Stimulated activated CD8-positive, alpha-beta memory T cell treated with anti-CD3 and anti-CD28 coated beads, Interleukin-7, amount 100 ng/mL, for 24 hours (primary cell): ENCODE data around the gene LRRC23.

ENCODE experiments used
- DNase-seq: peaks from one replicate; pipeline ENCODE4 v3.0.0-alpha.2; 2020; ENCODE audit warnings: low read depth

Gene LRRC23

DNA sequence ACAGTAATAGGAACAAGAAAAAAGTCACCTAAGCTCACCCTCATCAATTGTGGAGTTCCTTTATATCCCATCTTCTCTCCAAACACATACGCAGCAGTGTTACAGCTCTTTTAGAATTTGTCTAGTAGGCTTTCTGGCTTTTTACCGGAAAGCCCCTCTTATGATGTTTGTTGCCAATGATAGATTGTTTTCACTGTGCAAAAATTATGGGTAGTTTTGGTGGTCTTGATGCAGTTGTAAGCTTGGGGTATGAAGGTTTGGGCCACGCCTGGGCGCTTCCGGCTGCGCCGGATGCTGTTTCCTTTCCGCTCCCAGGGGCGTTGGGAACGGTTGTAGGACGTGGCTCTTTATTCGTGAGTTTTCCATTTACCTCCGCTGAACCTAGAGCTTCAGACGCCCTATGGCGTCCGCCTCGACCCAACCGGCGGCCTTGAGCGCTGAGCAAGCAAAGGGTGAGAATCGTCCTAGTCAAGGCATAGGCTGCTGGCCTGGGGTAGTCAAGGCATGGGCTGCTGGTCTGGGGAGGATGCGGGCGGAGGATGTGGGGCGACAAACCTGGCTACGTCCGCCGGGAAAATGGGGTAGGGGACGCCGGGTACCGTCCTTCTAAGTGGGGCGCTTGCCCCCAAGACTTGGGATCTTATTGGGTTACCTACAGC lies 39.2 kb downstream of the LRRC23 start, which contains the start of the genes C12orf57 and RNU7-1:
Gene C12orf57 (plus strand): TSS at position 301 of the 659 bp plus-strand sequence. CDS start 100 bp downstream, at position 401.
Gene RNU7-1 (plus strand): TSS at position 95 of the 659 bp plus-strand sequence.
- no peak for DNase-seq

DNA sequence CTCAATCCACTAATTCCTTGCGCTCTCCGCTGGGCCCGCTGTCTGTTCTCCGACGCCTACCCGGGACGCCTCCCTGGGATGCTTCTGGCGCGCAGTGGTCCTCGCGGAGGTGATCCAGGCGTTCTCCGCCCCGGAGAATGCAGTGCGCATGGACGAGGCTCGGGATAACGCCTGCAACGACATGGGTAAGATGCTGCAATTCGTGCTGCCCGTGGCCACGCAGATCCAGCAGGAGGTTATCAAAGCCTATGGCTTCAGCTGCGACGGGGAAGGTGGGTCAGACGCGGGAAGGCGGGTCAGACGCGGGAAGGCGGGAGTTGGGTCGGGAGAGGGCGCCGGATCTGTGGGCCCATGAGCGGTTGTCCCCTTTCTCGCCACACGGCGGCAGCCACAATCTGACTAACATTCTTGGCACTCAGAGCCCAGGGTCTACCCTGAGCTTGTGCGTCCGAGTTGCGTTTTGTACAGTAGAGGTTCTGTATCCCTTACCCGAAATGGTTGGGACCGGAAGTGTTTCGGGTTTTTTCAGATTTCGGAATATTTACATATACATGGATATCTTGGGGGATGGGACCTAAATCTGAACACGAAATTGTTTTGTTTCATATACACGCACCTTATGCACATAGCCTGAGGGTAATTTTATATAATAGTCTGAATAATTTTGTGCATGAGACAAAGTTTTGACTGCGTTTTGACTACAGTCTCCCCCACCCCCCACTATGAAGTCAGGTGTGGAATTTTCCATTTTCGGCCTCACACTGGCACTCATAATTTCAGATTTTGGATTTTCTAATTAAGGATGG lies 40.0 kb downstream of the LRRC23 start:
- peak; percentile 67 for DNase-seq

- no peak for DNase-seq
These were observed 41.0 kb downstream of the LRRC23 start for GRCh38 chr12:6945613-6946012.

DNA sequence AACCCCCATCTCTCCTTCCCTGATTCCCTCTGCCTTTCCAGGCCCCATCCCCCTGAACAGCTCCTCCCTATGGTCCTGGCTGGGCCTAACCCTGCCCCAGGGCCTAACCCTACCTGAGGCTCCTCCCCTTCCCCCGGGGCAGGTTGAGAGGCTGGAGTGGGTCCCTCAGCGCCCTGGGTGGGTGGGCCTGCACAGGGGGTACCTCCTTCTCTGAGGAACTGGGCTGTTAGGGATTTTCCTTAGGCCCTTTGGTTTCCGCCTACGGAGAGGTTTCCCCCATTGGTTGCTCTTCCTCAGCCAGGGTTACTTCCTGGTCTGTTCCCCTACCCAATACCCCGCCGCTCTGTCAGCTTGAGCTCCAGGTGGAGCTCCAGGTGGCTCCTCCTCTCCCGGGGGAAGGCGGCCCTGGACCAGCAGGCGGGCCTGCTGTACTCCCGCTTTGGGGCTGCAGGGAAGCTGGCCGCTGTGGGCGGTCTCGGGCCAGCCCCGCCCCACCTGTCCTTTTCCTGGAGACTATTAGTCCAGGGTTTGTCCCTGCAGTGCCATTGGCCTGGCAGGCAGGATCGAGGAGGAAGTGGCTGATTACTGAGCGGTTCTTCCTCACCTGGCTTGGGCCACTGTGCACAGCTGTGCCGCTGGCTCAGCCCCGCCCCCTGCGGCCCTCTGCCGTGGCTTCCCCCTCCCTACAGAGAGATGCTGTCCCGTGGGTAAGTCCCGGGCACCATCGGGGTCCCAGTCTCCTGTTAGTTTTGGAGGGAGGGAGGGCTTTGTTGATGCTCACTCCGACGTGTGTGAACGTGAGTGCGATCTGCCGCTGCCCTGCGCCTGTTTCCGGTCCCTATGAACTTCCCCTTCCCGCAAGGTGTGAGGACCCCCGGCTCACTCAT lies 41.7 kb downstream of the LRRC23 start:
- DNase-seq = no peak

DNA sequence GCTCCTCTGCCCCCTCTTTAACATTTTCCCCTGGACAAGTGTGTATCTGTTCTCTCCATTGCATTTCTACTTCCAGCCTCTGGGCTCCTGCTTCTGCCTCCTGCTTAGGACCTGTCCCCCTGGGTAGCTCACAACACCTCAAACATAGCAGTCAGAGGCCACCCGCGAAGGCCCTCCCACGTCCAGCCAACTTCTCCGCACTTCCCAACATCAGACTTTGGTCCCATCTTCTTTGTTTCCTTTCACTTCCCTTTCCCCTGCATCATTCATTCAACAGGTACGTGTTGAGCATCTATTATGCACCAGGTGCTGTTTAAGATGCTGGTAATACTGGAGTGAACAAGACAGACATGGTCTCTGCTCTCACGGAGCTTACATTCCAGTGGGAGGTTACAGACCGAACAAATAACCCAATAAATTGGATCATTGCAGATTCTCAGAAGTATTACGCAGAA lies 42.3 kb downstream of the LRRC23 start:
- DNase-seq = no peak

DNA sequence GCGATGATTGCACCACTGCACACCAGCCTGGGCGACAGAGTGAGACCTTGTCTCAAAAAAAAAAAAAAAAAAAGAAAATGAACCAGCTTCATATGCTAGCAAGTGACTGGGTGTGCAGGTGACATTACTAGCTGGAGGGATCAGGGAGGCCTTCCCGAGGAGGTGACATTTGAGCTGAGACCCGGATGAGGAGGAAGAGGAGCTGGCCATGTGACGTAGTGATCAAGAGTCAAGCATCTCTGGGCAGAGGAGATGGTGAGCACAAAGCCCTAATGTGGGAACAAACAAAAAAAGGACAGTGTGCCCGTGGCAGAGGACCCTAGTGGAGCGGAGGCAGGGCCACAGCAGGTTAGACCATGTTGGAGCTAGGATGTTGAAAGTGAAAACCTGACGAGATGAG lies 43.0 kb downstream of the LRRC23 start:
- no peak for DNase-seq

GRCh38 chr12:6948873-6949594 lies 44.4 kb downstream of the LRRC23 start:
- DNase-seq = no peak

GRCh38 chr12:6950401-6950801 lies 45.8 kb downstream of the LRRC23 start:
- no peak for DNase-seq

- DNase-seq = no peak
These were observed 46.4 kb downstream of the LRRC23 start, which contains the start of gene PTPN6 for GRCh38 chr12:6950811-6951540. TSS of gene PTPN6 (plus strand) at chr12:6951356. CDS start at chr12:6951513, 157 bp downstream.

GRCh38 chr12:6951551-6952120 lies 47.0 kb downstream of the LRRC23 start:
- no peak for DNase-seq

DNA sequence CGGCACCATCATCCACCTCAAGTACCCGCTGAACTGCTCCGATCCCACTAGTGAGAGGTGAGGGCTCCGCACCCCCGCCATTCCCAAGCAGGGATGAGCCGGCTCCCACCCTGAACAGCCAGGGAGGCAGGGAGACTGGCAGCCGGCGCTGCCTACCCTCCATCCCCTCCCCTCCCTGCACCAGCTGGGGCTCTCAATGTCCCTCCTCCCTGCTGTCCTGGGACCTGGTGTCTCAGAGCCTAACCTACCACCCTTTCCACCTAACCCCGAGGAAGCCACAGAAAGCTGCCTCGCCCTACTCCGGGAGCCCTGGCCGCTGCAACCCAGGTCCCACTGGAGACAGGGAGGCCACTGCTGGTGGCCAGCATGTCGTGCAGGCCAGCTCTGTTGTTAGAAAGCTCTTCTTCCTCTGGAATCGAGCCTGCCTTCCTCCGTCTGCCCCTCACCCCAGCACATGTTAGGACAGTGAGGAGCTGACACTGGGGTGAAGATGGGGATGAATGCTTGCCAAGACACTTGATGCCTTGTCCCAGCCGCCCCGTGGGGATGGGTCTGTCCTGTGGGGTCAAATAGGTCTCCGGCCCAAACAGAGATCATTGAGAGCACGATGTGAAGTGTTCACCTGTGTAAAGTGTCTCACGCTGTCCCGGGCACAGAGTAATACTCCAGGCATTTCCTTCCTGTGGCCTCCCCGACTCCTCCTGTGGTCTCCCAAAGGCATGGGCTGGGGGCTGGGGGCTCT lies 47.7 kb downstream of the LRRC23 start:
- DNase-seq = no peak

DNA sequence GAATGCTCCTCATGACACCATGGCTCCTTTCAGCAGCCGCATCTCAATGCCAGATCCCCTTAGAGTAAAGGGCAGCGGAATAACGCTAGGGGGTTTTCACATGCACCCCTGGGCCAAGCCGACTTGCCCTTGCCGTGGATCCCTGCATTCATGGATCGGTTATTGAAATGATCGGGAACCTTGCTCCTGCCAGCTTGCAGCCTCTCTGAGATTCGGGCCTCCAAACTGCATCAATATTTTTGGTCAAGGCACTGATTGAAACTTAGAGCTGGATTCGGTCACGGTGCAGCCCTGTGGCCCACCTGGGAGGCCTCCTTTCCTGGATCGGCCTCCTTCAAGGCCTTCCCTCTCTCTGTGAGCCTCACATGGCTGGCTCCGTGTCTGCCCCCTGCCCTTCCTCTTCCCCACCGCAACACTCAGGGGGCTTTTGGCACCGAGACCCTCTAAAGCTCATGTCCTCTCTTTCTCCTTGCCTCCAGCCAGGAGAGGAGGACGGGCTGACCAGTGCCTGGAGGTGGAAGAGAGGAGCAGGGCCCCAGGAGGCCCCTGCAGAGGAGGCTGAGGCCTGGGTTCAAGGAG lies 48.3 kb downstream of the LRRC23 start:
- DNase-seq = no peak

DNA sequence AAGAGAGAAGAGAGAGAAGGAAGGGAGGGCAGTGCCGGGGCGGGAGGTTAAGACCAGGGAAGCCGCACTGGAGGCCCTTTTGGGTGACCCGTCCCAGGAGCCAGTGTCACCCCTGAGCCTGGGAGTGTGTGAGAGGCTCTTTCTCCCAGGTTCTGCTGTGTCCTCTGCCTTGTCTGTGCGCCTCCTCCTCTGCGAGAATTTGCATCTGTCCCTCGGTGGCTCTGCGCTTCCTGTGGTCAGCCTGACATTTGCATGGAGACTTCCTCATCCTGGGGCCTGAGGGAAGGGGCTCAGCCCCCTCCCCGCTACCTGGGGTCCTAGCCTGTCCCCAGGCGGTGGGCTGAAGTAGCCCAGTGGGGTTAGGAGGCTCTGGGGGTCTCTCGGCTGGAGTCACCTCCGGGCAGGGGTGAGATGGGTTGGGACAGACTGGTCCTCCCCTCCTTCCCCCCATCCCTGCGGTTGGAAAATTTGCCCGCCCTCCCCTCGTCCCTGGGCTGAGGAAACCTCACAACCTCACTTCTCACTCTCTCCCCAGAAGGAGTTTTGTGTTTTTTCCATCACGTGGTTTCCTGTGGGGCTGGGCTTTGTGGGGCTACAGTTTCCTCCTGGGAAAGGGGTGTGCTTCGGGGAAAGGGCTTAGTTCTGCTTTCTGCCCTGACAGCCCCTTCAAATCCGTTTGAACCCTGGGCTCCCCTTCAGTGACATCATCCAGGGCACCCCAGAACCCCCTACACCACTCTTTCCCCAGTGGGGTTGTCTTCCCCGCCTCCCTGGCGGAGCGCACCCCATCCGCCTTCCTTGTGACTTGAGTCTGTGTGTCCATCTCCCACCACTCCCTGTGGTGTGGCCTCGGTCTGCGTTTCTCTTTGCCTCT lies 49.1 kb downstream of the LRRC23 start:
- peak; percentile 76 for DNase-seq

DNA sequence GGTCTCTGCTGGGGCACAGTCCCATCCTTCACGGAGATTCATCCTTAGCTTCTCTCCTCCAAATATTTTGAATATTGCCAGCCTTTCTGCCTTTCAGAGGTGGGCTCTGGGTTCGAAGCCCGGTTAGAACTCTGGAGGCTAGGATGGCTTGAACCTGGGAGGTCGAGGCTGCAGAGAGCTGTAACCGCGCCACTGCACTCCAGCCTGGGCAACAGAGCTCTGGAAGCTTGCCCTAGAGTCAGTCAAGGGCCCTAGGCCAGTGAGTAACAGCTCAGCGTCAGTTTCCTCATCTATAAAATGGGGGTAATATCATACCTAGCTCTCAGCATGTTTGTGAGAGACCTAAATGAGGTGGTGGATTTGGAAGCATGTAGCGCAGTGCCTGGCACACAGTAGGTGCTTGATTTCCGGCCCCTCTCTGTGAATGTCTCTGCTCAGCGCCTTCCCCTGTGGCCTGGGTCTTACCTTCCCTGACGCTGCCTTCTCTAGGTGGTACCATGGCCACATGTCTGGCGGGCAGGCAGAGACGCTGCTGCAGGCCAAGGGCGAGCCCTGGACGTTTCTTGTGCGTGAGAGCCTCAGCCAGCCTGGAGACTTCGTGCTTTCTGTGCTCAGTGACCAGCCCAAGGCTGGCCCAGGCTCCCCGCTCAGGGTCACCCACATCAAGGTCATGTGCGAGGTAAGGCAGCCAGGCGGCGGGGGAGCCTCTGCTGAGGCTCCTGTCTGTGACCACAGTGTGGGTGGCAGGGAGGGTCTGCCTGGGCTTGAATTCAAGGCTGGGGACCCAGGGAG lies 49.9 kb downstream of the LRRC23 start:
- no peak for DNase-seq

DNA sequence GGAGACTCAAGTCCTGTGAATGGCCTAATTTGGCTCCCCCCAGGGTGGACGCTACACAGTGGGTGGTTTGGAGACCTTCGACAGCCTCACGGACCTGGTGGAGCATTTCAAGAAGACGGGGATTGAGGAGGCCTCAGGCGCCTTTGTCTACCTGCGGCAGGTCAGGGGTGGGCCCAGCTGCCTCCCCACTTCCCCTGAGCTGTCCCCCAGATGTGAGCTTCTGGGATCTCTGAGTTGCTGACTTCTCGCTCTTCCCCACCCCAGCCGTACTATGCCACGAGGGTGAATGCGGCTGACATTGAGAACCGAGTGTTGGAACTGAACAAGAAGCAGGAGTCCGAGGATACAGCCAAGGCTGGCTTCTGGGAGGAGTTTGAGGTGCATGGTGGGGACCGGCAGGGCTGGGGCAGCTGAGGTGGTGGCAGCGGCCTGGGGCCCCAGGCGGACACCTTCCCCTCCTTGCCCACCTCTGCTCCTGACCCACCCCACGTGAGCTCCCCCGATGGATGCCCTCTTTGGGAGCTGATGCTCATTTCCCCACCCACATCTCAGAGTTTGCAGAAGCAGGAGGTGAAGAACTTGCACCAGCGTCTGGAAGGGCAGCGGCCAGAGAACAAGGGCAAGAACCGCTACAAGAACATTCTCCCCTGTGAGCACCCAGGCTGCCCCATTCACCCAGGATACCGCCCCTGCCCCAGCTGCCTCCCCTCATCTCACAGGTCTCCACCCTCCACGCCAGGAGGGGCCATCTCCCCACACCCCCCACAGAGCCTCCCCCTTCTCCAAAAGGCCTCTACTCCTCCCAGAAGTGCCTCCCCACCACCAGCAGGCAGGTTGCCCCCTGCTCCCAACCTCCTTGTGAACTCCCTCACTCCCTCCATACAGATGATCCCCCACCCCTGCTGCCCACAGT lies 50.7 kb downstream of the LRRC23 start:
- DNase-seq = no peak

DNA sequence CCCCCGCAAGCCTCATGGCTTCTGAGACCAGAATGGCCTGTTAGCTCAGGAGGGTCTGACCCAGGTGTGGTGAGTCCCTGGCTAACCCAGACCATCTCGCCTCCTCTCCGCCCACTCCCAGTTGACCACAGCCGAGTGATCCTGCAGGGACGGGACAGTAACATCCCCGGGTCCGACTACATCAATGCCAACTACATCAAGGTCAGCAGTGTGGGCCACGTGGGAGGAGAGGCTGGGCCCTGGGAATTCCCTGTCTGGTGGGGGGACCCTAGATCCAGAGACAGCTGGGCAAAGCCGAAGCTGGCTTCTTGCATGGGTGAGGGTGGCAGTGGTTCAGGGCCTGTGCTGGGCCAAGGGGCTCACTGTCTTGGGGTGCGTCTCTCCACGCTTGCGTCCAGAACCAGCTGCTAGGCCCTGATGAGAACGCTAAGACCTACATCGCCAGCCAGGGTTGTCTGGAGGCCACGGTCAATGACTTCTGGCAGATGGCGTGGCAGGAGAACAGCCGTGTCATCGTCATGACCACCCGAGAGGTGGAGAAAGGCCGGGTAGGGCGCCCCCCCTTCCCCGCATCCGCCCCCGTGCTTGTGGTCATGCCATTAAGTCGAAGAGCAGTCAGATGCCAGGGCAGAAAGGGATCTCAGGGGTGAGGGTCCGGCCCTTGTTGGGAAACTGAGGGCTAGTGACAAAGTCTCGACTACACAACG lies 51.6 kb downstream of the LRRC23 start:
- no peak for DNase-seq
